A549 treated with DMSO at 1 μM for 4 hours (cell line): ENCODE measurements around the gene CAVIN1. TPM values are rescaled to one million over a fixed set of nuclear protein-coding genes. Genes with fewer than 3 reads are reported as not detected.

ENCODE experiments used
- total RNA-seq: library from RNA; stranded (reverse); fragments of 200-300 nt; extraction: Qiagen RNA extraction; gene quantifications from 5 replicates; pipeline ENCODE4 v1.2.3, GENCODE V29; 2022; ENCODE audit warnings: low read depth

The CAVIN1 gene
- 454 to 515 TPM (median 493 TPM) in 5 replicates for total RNA-seq

GRCh38 chr17:42422958-42423712, at the start of gene CAVIN1:
CAVIN1 (minus strand) TSS chr17:42423256; CDS start chr17:42423097, 159 bp downstream.

GRCh38 chr17:42458497-42459255, 35.6 kb upstream of the CAVIN1 start, which contains the start of gene ATP6V0A1:
ATP6V0A1 (plus strand) TSS chr17:42458878; CDS start chr17:42460895, 2,017 bp downstream.

GRCh38 chr17:42388381-42389134, 34.5 kb downstream of the CAVIN1 start, which contains the start of gene STAT3:
STAT3 (minus strand) TSS chr17:42388442; CDS start chr17:42348516, 39,926 bp downstream.

Other genes with a start within 250 kb of the CAVIN1 start
- gene KCNH4, start 242.1 kb downstream of the CAVIN1 start, total RNA-seq = 0.31 to 0.60 TPM (median 0.44 TPM) in 5 replicates
- gene HCRT, start 237.8 kb downstream of the CAVIN1 start, total RNA-seq = 0.32 TPM in 1 of 5 replicates, not detected in the others
- gene GHDC, start 228.8 kb downstream of the CAVIN1 start, total RNA-seq = 19.4 to 22.0 TPM (median 20.4 TPM) in 5 replicates
- 24.5 to 31.2 TPM (median 30.7 TPM) in 5 replicates for gene STAT5B, start 146.9 kb downstream of the CAVIN1 start, total RNA-seq
- 6.0 to 6.8 TPM (median 6.7 TPM) in 5 replicates for gene STAT5A, start 134.8 kb downstream of the CAVIN1 start, total RNA-seq
- 73.6 to 93.7 TPM (median 89.8 TPM) in 5 replicates for gene STAT3, start 34.8 kb downstream of the CAVIN1 start, total RNA-seq
- 36.9 to 55.3 TPM (median 45.9 TPM) in 5 replicates for gene ATP6V0A1, start 35.6 kb upstream of the CAVIN1 start, total RNA-seq
- 41.6 to 46.5 TPM (median 43.3 TPM) in 5 replicates for gene NAGLU, start 113.0 kb upstream of the CAVIN1 start, total RNA-seq
- gene HSD17B1, start 129.7 kb upstream of the CAVIN1 start, total RNA-seq = 0.84 to 1.5 TPM (median 1.4 TPM) in 5 replicates
- 109 to 137 TPM (median 125 TPM) in 5 replicates for gene COASY, start 138.9 kb upstream of the CAVIN1 start, total RNA-seq
- gene MLX, start 143.8 kb upstream of the CAVIN1 start, total RNA-seq = 51.9 to 63.2 TPM (median 59.8 TPM) in 5 replicates
- 35.4 to 41.6 TPM (median 37.2 TPM) in 5 replicates for gene PSMC3IP, start 154.5 kb upstream of the CAVIN1 start, total RNA-seq
- 28.1 to 34.5 TPM (median 32.2 TPM) in 5 replicates for gene RETREG3, start 186.1 kb upstream of the CAVIN1 start, total RNA-seq
- gene TUBG1, start 186.4 kb upstream of the CAVIN1 start, total RNA-seq = 140 to 165 TPM (median 152 TPM) in 5 replicates
- 18.0 to 26.0 TPM (median 23.3 TPM) in 5 replicates for gene TUBG2, start 236.0 kb upstream of the CAVIN1 start, total RNA-seq